Colonic mucosa (tissue), 4 donors: ENCODE data around the gene ZNF260. TPM values are rescaled to one million over a fixed set of nuclear protein-coding genes. Genes with fewer than 3 reads are reported as not detected.
A peak's percentile ranks its signal among the peaks of the same experiment; 100 is the strongest.

ENCODE experiments used
- DNase-seq: peaks from one replicate; pipeline ENCODE4 v3.0.0-alpha.2; 2020
- H3K27ac ChIP-seq: fragments of 200-600 bp; one replicate; pipeline ENCODE4 v1.8.0; 2021
- H3K27me3 ChIP-seq: fragments of 200-600 bp; one replicate; pipeline ENCODE4 v1.8.0; 2021
- H3K36me3 ChIP-seq: fragments of 200-600 bp; one replicate; pipeline ENCODE4 v1.8.0; 2021
- H3K4me1 ChIP-seq: fragments of 200-600 bp; one replicate; pipeline ENCODE4 v1.8.0; 2021; ENCODE audit warnings: mild to moderate bottlenecking
- H3K4me3 ChIP-seq: fragments of 200-600 bp; one replicate; pipeline ENCODE4 v1.8.0; 2021
- H3K9ac ChIP-seq, 2 donors: one replicate each; pipeline ENCODE4 v1.7.0; 2013; ENCODE audit warnings: control low read depth in 2 of 2, low read depth in 2 of 2, low read length in 2 of 2
- H3K9me3 ChIP-seq: fragments of 200-600 bp; one replicate; pipeline ENCODE4 v1.8.0; 2021
- CTCF ChIP-seq: fragments of 200-600 bp; IDR thresholded peaks from one replicate; pipeline ENCODE4 v1.8.0; 2022; ENCODE audit warnings: antibody characterized with exemption, mild to moderate bottlenecking
- intact Hi-C: fragments of 100-400 bp; cut with DNase I; formaldehyde crosslinking; loops from one replicate; pipeline ENCODE4 v1.14.1; 2022
- total RNA-seq, 2 donors: library from RNA; stranded (reverse); fragmentation: NEBNext Ultra II Directional in 1 of 2; extraction: Animal tissue kit (Norgen Biotek cat#: 25700) in 1 of 2; gene quantifications; one replicate each; pipeline ENCODE4 v1.2.1, GENCODE V29; 2021
- donor health status: healthy.
- donor health status: DM: no; HTN: no; CAD: no.
- donor health status: DM: no; HTN: no; CAD: no.

ZNF260 gene
- total RNA-seq, 2 donors from 2014 or later: 4.8 to 6.4 TPM

GRCh38 chr19:36527873-36528193, 238 bp downstream of the ZNF260 start:
- Histone ChIP-seq H3K9me3 (no peaks in the 10 kb centered on the region), H3K27me3 (no peaks in the 10 kb centered on the region), H3K9ac (peak overlapping the region; percentile 88 to 93), H3K4me3 (peak overlapping the region; percentile 64), H3K27ac (peak overlapping the region; percentile 74), H3K36me3 (no peaks in the 10 kb centered on the region), H3K4me1 (no peaks in the 10 kb centered on the region)
- DNase-seq: no peak
- TF ChIP-seq CTCF: no peak
- intact Hi-C loops: no loop called here

GRCh38 chr19:36527341-36527740, 730 bp downstream of the ZNF260 start:
- Histone ChIP-seq H3K27ac (no peak overlapping the region), H3K9me3 (no peaks in the 10 kb centered on the region), H3K36me3 (no peaks in the 10 kb centered on the region), H3K9ac (peak overlapping the region in 1 of 2 donors; percentile 88), H3K27me3 (no peaks in the 10 kb centered on the region), H3K4me3 (peak overlapping the region; percentile 64), H3K4me1 (no peaks in the 10 kb centered on the region)
- intact Hi-C loops: no loop called here
- no peak for TF ChIP-seq CTCF
- no peak for DNase-seq

GRCh38 chr19:36526581-36526980, 1.5 kb downstream of the ZNF260 start:
- H3K36me3 ChIP-seq: no peaks in the 10 kb centered on the region
- peak overlapping the region in 1 of 2 donors; percentile 24 for H3K9ac ChIP-seq
- no peaks in the 10 kb centered on the region for H3K4me1 ChIP-seq
- H3K27ac ChIP-seq: no peak overlapping the region
- H3K4me3 ChIP-seq: no peak overlapping the region
- TF ChIP-seq CTCF: no peak
- H3K27me3 ChIP-seq: no peaks in the 10 kb centered on the region
- DNase-seq: no peak
- no peaks in the 10 kb centered on the region for H3K9me3 ChIP-seq
- intact Hi-C loops: no loop called here

- Histone ChIP-seq H3K36me3 (peaks cover 5% of the 10 kb centered on the region), H3K4me1 (no peaks in the 10 kb centered on the region), H3K9me3 (no peaks in the 10 kb centered on the region), H3K27ac (no peak overlapping the region), H3K9ac (no peak overlapping the region), H3K27me3 (no peaks in the 10 kb centered on the region), H3K4me3 (no peak overlapping the region)
- TF ChIP-seq CTCF: no peak
- intact Hi-C loops: no loop called here
- no peak for DNase-seq
These were observed 3.5 kb downstream of the ZNF260 start for GRCh38 chr19:36524617-36525016.

- intact Hi-C loops: no loop called here
- Histone ChIP-seq H3K4me1 (no peaks in the 10 kb centered on the region), H3K36me3 (peaks cover 8% of the 10 kb centered on the region), H3K9me3 (peaks cover 23% of the 10 kb centered on the region), H3K4me3 (no peak overlapping the region), H3K27me3 (no peaks in the 10 kb centered on the region), H3K9ac (no peak overlapping the region), H3K27ac (no peak overlapping the region)
- DNase-seq: no peak
- no peak for TF ChIP-seq CTCF
These were observed 14.0 kb downstream of the ZNF260 start for GRCh38 chr19:36514012-36514612.
